GM18526 (cell line): ENCODE data around the gene SLC13A4.

Experiments
- POLR2A ChIP-seq: IDR thresholded peaks from 3 replicates; pipeline ENCODE4 v1.6.1; 2011; ENCODE audit not compliant: insufficient read length; ENCODE audit errors: extremely low read depth

The SLC13A4 gene

DNA sequence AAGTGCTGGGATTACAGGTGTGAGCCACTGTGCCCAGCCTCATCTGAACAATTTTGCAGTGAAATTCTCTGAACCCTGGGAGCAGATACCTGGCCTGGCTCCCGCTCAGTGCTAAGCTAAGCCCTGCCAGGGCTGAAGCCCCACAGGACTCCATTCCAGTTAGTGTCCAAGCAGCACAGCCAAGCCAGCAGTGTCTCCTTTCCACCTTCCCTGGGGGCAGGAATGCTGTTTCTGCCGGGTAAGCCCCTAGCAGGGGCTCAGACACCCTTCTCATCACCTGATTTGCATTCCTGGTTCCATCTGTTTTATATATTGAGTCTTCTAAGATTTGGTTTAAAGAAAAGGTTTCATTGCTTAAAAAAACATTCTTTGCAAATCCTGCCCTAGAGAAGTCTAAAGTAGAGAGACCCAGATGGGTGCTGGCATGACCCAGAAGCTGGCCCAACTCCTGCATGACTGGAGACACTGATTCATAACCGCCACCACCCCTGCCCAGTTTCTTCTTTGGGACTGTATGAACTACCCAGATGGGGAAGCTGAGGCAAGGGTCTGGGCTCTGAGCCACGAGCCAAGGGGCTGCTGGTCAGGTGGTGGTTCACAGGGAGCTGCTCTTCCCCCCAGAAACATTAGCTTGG is 14.0 kb downstream of the SLC13A4 start:
- no peak for TF ChIP-seq POLR2A

- TF ChIP-seq POLR2A = no peak
Measured at GRCh38 chr7:135712796-135713195, 15.2 kb downstream of the SLC13A4 start.

GRCh38 chr7:135712182-135712782 is 15.7 kb downstream of the SLC13A4 start:
- TF ChIP-seq POLR2A = no peak

DNA sequence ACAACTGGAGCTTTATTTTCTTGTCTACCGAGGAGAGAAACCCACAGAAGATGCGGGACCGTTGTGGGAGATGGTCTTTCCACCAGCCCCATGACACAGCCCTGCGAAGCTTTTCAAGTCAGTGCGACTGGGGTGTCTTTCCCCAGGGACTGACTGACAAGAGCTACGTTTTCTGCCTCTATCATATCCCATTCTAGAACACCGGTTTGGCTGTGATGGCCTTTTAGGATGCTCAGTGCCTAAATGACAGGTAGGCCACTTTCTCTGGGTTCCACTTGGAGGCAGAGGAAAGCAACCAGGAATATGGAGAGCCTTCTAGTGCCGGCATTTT is 16.9 kb downstream of the SLC13A4 start:
- TF ChIP-seq POLR2A = no peak

DNA sequence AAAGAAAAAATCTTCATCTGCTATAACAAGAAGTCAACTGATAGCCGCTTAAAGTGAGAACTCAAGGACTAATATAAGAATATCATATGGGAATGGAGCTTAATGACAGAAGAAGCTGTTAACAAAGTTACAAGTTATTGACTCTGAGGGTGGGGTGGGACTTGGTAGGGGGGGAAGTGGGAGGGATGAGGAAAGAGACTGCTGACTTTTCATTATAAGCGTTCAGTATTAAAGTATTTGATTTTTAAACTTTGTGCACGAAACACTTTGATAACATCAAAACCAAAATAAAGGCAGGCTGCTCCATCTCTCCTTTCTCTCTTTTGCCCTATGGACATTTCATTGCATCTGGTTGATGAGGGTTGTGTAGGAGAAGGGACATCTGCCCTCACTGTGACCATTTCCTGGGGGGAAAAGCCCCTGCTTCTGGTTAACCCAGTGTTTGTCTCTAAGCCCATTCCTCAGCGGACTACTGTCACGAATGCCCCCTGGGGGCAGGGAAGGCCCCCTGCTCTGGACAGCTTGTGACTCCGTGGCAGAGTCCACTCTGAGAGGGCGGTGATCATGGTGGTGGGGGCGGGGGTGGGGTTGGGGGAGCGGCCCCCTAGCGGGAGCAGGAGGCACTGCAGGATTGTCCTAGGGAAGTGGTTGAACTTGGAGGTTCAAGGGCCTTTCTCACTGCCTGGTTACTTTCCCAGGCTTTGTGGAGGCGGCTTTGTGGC is 17.4 kb downstream of the SLC13A4 start:
- TF ChIP-seq POLR2A = no peak

GRCh38 chr7:135709508-135709907 is 18.5 kb downstream of the SLC13A4 start:
- no peak for TF ChIP-seq POLR2A

- TF ChIP-seq POLR2A = no peak
Measured at GRCh38 chr7:135708041-135708440, 19.9 kb downstream of the SLC13A4 start.

GRCh38 chr7:135707570-135707966 is 20.4 kb downstream of the SLC13A4 start:
- no peak for TF ChIP-seq POLR2A

- TF ChIP-seq POLR2A = no peak
Measured at GRCh38 chr7:135706858-135707569, 21.0 kb downstream of the SLC13A4 start.

DNA sequence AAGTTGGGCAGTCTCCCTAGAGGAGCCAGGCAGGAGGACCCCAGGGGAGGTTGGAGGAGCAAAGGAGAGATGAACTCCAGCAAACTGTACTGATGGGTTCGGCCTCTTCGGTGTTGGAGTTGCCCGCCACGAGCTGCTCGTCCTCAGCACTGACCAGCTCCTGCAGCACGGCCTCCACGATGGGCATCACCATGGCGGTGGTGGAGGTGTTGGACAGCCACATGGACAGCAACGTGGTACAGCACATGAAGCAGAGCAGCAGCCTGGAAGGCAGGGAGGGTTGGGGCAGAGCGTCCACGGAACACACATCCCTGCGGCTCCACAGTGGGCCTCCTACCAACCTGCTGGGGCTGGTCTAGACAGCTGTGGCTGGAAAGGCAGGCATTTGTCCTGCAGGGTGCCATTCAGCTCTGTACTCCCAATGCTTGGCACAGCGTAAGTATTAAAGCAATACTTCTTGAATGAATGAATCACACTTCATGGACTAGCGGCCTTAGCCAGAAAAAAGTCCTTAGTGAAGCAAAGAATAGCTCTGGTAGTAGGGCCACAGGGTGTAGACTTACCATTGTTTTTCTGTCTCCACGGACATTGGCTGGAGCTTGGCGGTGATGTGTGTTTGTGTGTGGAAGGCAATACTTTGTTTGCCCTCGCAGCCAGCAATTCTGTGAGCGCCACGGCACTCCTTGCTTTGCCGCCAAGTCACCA is 21.8 kb downstream of the SLC13A4 start:
- TF ChIP-seq POLR2A = no peak

DNA sequence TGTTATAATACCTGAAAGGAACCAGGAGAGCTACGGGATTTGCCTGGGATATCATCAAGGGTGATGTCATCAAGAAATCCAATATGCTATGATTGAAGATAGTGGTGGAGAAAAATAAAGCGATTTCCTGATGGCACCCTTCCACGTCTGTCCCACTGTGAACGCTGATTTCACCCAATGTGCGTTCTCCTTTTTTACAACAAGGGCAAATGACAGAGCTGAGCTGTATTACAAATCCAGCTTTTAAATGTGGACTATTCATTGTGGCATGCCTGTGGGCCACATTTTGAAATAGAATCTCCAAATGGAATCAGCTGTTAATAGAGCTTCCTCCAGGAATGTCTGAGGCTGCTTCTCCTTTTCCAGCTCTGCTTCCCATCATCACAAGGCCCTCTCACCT is 23.3 kb downstream of the SLC13A4 start:
- no peak for TF ChIP-seq POLR2A

DNA sequence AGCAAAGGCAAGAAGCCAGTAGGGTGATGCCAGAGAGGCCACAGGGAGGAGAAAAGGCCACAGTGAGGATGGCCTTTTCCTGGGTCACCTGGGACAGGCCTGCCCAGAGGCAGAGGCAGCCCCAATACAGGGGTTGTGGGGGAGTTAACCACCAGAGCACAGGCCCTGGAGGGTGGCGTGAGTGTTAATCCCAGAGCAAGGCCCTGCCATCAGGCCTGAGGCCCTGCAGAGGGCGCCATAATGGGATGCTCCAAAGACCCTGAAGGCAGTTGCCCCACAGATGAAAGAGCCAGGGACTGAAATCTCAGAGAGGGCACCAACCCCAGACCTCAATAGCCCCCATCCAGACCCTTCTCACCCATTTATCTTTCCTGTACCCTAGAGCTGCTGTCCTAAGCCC is 23.9 kb downstream of the SLC13A4 start:
- TF ChIP-seq POLR2A = no peak

- no peak for TF ChIP-seq POLR2A
Measured at GRCh38 chr7:135697276-135698049, 30.5 kb downstream of the SLC13A4 start.

GRCh38 chr7:135693558-135693957 is 34.4 kb downstream of the SLC13A4 start:
- TF ChIP-seq POLR2A = no peak

DNA sequence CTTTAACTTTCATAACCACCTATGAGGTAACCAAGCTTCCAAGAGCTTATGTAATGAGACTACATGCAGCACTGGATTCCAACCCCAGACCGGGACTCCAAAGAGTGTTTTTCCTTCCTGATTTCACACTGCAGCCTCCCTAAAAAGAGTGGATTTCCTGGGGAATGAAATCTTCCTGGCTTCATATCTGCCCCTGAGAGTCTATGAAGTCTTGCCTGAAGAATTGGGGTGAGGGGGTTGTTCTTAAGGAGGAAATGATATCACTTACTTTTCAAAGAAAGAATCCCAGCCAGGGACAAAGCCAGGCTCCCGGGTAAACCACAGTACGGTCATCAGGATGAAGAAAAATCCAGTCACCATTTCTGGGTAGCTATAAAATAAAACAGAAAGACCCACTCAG is 35.9 kb downstream of the SLC13A4 start:
- no peak for TF ChIP-seq POLR2A
